ENCODE data around the gene PAQR6.
"Not testable (repeated sequence)": the region's sequence is repeated elsewhere in the genome, so short reads cannot be mapped to it uniquely, and the experiment has no call there.

Gene PAQR6

GRCh38 chr1:156230473-156230837 lies 17.4 kb downstream of the PAQR6 start:
- DNase-seq (ENCODE audit: low spot score), result no peak

GRCh38 chr1:156229809-156230472 lies 17.9 kb downstream of the PAQR6 start:
- DNase-seq (ENCODE audit: low spot score), result no peak

GRCh38 chr1:156228501-156228900 lies 19.4 kb downstream of the PAQR6 start:
- DNase-seq (ENCODE audit: low spot score), result no peak

- no peak for DNase-seq (ENCODE audit: low spot score)
Observed at GRCh38 chr1:156226782-156227181, 21.1 kb downstream of the PAQR6 start.

GRCh38 chr1:156226116-156226538 lies 21.7 kb downstream of the PAQR6 start:
- DNase-seq (ENCODE audit: low spot score), result no peak

- no peak for DNase-seq (ENCODE audit: low spot score)
Observed at GRCh38 chr1:156225677-156226014, 22.2 kb downstream of the PAQR6 start.

GRCh38 chr1:156221986-156222692 lies 25.7 kb downstream of the PAQR6 start:
- no peak for DNase-seq (ENCODE audit: low spot score)

- no peak for DNase-seq (ENCODE audit: low spot score)
Observed at GRCh38 chr1:156220226-156220625, 27.6 kb downstream of the PAQR6 start.

- peak; percentile 40 for DNase-seq (ENCODE audit: low spot score)
Observed at GRCh38 chr1:156217871-156218270, 30.0 kb downstream of the PAQR6 start.

- DNase-seq (ENCODE audit: low spot score), result not testable (repeated sequence)
Observed at GRCh38 chr1:156216361-156217086, 31.3 kb downstream of the PAQR6 start.

- no peak for DNase-seq (ENCODE audit: low spot score)
Observed at GRCh38 chr1:156214024-156214748, 33.7 kb downstream of the PAQR6 start.

GRCh38 chr1:156213644-156213966 lies 34.3 kb downstream of the PAQR6 start:
- no peak for DNase-seq (ENCODE audit: low spot score)

GRCh38 chr1:156212833-156213643 lies 34.8 kb downstream of the PAQR6 start, which contains the start of gene PMF1:
Gene PMF1, plus strand, starts transcription at chr1:156213007. Its CDS starts 9 bp downstream, at chr1:156213016.
- peak; percentile 100 for DNase-seq (ENCODE audit: low spot score)

- no peak for DNase-seq (ENCODE audit: low spot score)
Observed at GRCh38 chr1:156212130-156212529, 35.7 kb downstream of the PAQR6 start.

GRCh38 chr1:156211243-156211642 lies 36.6 kb downstream of the PAQR6 start:
- DNase-seq (ENCODE audit: low spot score), result no peak

- no peak for DNase-seq (ENCODE audit: low spot score)
Observed at GRCh38 chr1:156204686-156205085, 43.2 kb downstream of the PAQR6 start.

GRCh38 chr1:156203331-156203730 lies 44.5 kb downstream of the PAQR6 start:
- DNase-seq (ENCODE audit: low spot score), result peak; percentile 48

- DNase-seq (ENCODE audit: low spot score), result no peak
Observed at GRCh38 chr1:156200044-156200443, 47.8 kb downstream of the PAQR6 start.

GRCh38 chr1:156198831-156199349 lies 49.0 kb downstream of the PAQR6 start:
- no peak for DNase-seq (ENCODE audit: low spot score)

GRCh38 chr1:156196445-156196844 lies 51.4 kb downstream of the PAQR6 start:
- DNase-seq (ENCODE audit: low spot score), result no peak

GRCh38 chr1:156195853-156196252 lies 52.0 kb downstream of the PAQR6 start:
- DNase-seq (ENCODE audit: low spot score), result no peak

GRCh38 chr1:156194300-156194652 lies 53.6 kb downstream of the PAQR6 start:
- no peak for DNase-seq (ENCODE audit: low spot score)

All from AG08395 (cell line).